Heart left ventricle (tissue), 16 donors: ENCODE measurements around the gene TRIM22. TPM values are rescaled to one million over a fixed set of nuclear protein-coding genes. Genes with fewer than 3 reads are reported as not detected.
"Not testable (repeated sequence)": the region's sequence is repeated elsewhere in the genome, so short reads cannot be mapped to it uniquely, and the experiment has no call there.

Source experiments
- ATAC-seq, 4 donors: fragments of 200-7000 bp; cut with Tn5 transposase; one replicate each; pipeline ENCODE4 v1.9.1; 2020 to 2022; ENCODE audit warnings: moderate library complexity in 4 of 4, mild to moderate bottlenecking in 3 of 4, moderate number of reproducible peaks in 1 of 4
- DNase-seq, 5 donors: peaks; one replicate each; pipeline ENCODE4 v3.0.0-alpha.2; 2020
- H3K27ac ChIP-seq, 12 donors: fragments of 200-600 bp; sonication (generic) in 4 of 12; one replicate each; pipeline versions ENCODE4 v1.5.0 to v1.8.0; 2016 to 2022; ENCODE audit warnings: mild to moderate bottlenecking in 2 of 12
- H3K27me3 ChIP-seq, 9 donors: fragments of 200-600 bp; sonication (generic) in 2 of 9; one replicate each; pipeline versions ENCODE4 v1.5.1 to v1.8.0; 2016 to 2022; ENCODE audit warnings: mild to moderate bottlenecking in 3 of 9
- H3K36me3 ChIP-seq, 9 donors: fragments of 200-600 bp; sonication (generic) in 2 of 9; one replicate each; pipeline versions ENCODE4 v1.5.0 to v1.8.0; 2018 to 2022; ENCODE audit warnings: mild to moderate bottlenecking in 2 of 9
- H3K4me1 ChIP-seq, 12 donors: fragments of 200-600 bp; sonication (generic) in 4 of 12; one replicate each; pipeline versions ENCODE4 v1.5.0 to v1.8.0; 2016 to 2022; ENCODE audit warnings: mild to moderate bottlenecking in 3 of 12
- H3K4me3 ChIP-seq, 12 donors: fragments of 200-600 bp; sonication (generic) in 4 of 12; one replicate each; pipeline versions ENCODE4 v1.5.0 to v1.8.0; 2017 to 2022; ENCODE audit warnings: mild to moderate bottlenecking in 9 of 12, moderate library complexity in 4 of 12
- H3K9me3 ChIP-seq, 12 donors: fragments of 200-600 bp; sonication (generic) in 4 of 12; one replicate each; pipeline versions ENCODE4 v1.5.0 to v1.8.0; 2016 to 2022; ENCODE audit warnings: mild to moderate bottlenecking in 1 of 12
- POLR2A ChIP-seq, 2 donors: fragments of 450-650 bp; IDR thresholded peaks; one replicate each; pipeline ENCODE4 v1.6.1; 2017; ENCODE audit warnings: antibody characterized with exemption in 2 of 2, mild to moderate bottlenecking in 2 of 2, moderate library complexity in 2 of 2
- WGBS, 4 donors: extraction: QIAGEN DNeasy Blood & Tissue Kit in 2 of 4; methylation state at CpG; one replicate each; pipeline versions ENCODE4 v1.1.5 to v1.1.7; 2013 to 2018; 5-methylcytosine and 5-hydroxymethylcytosine counted together
- intact Hi-C, 10 donors: fragments of 100-400 bp; cut with DNase I; formaldehyde crosslinking; loops; one replicate each; pipeline versions ENCODE4 v1.11.1 to v1.14.2; 2022
- polyA plus RNA-seq, 2 donors: library from polyadenylated mRNA; stranded (reverse); fragments of 200-250 nt; gene quantifications; one replicate each; pipeline ENCODE4 v1.2.3, GENCODE V29; 2013
- total RNA-seq, 9 donors: library from RNA; depleted of rRNA in 2 of 9; stranded (reverse); fragments of >200 nt in 2 of 9; fragmentation: NEBNext Ultra II Directional in 3 of 9; extraction: Animal tissue kit (Norgen Biotek cat#: 25700) in 3 of 9; gene quantifications; one replicate each; pipeline versions ENCODE4 v1.1.0 to v1.2.4, GENCODE V29; 2016 to 2023
- TF ChIP-seq, protein P1 (sequence below), 12 donors: fragments of 200-600 bp; sonication (generic) in 4 of 12; IDR thresholded peaks; one replicate each; pipeline versions ENCODE4 v1.5.0 to v1.8.0; 2018 to 2022; ENCODE audit warnings: antibody characterized with exemption in 12 of 12, mild to moderate bottlenecking in 5 of 12
- donor health status: ischemic (EF 13 %, LVEDD 7.1; RV severe dilation, severe dysfunction).
- donor health status: healthy with polysubstance abuse.
- donor health status: DM: no; HTN: yes; CAD: no.
- donor health status: DM: no; HTN: no; CAD: no.
- donor health status: ischemic (EF 25% LVEDD 6.9; RV normal size, moderate dysfunction).
- donor health status: ischemic (EF 25% LVEDD 5.7; RV mildly dilated, moderate dysfunction).
- donor health status: healthy.
- donor health status: DM: yes; HTN: yes; CAD: no.
- donor health status: ischemic (EF 35%, LVEDD 5.7; RV mildly dilated, moderate dysfunction).
- donor health status: nonischemic (EF 11% LVEDD 7.7; RV severe dilation, severe dysfunction).
- donor health status: DM: yes; HTN: yes; CAD: no.
- donor health status: PGD.
- donor health status: ischemic (EF 29% LVEDD 5.4; RV normal size, mild dysfunction).
- donor health status: nonischemic (EF 23%, LVEDD 6.1; RV moderate dilation, normal function).

Gene TRIM22
- total and polyA plus RNA-seq, 11 donors, result 9.2 to 83.0 (median 12.7) TPM

DNA sequence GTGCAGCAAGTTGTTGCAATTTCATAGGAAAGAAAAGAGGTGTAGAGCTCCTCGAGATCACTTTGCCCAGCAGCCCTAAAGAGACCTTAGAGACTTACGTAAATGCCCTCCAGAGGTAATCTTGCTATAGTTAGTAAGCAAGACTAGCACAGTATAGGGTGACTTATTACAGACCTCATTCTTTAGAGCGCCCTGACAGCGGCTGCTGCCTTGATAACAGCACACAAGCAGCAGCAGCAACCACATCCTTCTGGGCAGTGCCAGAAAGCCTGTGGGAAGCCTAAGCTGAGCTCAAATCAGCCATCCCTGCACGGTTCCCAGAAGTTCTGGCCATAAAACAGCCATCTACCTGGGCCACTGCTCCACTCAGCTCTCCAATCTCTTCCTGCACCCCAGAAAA lies 24.1 kb downstream of the TRIM22 start:
- H3K27me3 ChIP-seq, result no peaks in the 10 kb centered on the region
- 43 to 59% (median 46%) methylated on average over 3 to 5 of the region's 5 CpGs for WGBS, 4 donors

DNA sequence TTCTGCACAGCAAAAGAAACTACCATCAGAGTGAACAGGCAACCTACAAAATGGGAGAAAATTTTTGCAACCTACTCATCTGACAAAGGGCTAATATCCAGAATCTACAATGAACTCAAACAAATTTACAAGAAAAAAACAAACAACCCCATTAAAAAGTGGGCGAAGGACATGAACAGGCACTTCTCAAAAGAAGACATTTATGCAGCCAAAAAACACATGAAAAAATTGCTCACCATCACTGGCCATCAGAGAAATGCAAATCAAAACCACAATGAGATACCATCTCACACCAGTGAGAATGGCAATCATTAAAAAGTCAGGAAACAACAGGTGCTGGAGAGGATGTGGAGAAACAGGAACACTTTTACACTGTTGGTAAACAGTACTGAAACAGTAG lies 26.9 kb downstream of the TRIM22 start:
- H3K36me3 ChIP-seq, H3K4me1 ChIP-seq, H3K27me3 ChIP-seq, intact Hi-C loops, H3K4me3 ChIP-seq, ATAC-seq, H3K27ac ChIP-seq, DNase-seq: not testable (repeated sequence)
- WGBS, 4 donors, result 56 to 100% (median 85%) methylated on average over 1 of the region's 1 CpG
- H3K9me3 ChIP-seq, result peaks cover 0 to 13% (median 0%) of the 10 kb centered on the region in 12 donors

More for the DNA sequence above, 24.1 kb downstream of the TRIM22 start:
- no peak for DNase-seq
- peaks cover 0 to 35% (median 14%) of the 10 kb centered on the region in 9 donors for H3K36me3 ChIP-seq
- no peak for ATAC-seq
- intact Hi-C loops, result no loop called here
- no peaks in the 10 kb centered on the region for H3K4me1 ChIP-seq
- no peak overlapping the region for H3K27ac ChIP-seq
- H3K9me3 ChIP-seq, result peaks cover 0 to 13% (median 0%) of the 10 kb centered on the region in 12 donors
- no peak for TF ChIP-seq POLR2A (IDR thresholded peaks at IDR 0.05)
- TF ChIP-seq, protein P1, sequence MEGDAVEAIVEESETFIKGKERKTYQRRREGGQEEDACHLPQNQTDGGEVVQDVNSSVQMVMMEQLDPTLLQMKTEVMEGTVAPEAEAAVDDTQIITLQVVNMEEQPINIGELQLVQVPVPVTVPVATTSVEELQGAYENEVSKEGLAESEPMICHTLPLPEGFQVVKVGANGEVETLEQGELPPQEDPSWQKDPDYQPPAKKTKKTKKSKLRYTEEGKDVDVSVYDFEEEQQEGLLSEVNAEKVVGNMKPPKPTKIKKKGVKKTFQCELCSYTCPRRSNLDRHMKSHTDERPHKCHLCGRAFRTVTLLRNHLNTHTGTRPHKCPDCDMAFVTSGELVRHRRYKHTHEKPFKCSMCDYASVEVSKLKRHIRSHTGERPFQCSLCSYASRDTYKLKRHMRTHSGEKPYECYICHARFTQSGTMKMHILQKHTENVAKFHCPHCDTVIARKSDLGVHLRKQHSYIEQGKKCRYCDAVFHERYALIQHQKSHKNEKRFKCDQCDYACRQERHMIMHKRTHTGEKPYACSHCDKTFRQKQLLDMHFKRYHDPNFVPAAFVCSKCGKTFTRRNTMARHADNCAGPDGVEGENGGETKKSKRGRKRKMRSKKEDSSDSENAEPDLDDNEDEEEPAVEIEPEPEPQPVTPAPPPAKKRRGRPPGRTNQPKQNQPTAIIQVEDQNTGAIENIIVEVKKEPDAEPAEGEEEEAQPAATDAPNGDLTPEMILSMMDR (IDR thresholded peaks at IDR 0.05), result no peak
- no peak overlapping the region for H3K4me3 ChIP-seq

DNA sequence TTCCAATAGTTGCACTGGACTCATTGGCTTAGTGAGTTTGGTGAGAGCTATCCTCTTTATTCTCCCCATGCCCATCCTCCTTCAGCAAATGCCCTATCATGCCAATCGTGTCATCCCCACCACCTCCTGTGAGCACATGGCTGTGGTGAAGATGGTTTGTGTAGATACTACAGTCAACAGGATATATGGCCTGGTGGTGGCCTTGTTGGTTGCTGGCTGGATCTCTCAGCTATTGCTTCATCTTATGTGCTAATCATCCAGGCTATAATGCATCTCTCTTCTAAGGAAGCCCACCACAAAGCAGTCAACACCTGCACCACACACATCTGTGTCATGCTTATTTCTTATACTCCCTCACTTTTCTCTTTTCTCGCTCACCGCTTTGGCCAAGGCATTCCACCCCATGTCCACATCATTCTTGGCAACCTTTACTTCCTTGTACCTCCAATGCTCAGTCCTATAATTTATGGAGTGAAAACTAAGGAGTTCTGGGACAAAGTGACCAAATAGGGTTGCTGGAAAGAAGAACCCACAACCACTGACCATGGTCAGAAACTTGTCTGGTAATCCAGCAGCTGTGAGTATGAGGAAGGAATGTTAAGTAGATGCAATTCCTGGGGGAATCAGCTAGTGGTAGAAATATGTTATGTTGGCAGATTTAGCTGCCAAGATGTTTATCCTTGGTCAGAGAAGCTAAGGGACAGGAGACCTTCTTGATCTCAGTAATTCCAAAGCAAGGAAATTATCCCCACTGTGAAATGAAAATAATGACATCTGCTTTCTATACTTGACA lies 30.3 kb downstream of the TRIM22 start:
- WGBS, 4 donors, result 90 to 96% (median 93%) methylated on average over 3 of the region's 3 CpGs
- DNase-seq (no peak), ATAC-seq (no peak)
- no peak overlapping the region for H3K27ac ChIP-seq
- no peaks in the 10 kb centered on the region for H3K27me3 ChIP-seq
- peaks cover 0 to 13% (median 0%) of the 10 kb centered on the region in 12 donors for H3K9me3 ChIP-seq
- H3K4me3 ChIP-seq, result no peak overlapping the region
- no peaks in the 10 kb centered on the region for H3K36me3 ChIP-seq
- TF ChIP-seq, protein P1 (IDR thresholded peaks at IDR 0.05), result no peak
- no peak for TF ChIP-seq POLR2A (IDR thresholded peaks at IDR 0.05)
- intact Hi-C loops, result no loop called here
- no peaks in the 10 kb centered on the region for H3K4me1 ChIP-seq

DNA sequence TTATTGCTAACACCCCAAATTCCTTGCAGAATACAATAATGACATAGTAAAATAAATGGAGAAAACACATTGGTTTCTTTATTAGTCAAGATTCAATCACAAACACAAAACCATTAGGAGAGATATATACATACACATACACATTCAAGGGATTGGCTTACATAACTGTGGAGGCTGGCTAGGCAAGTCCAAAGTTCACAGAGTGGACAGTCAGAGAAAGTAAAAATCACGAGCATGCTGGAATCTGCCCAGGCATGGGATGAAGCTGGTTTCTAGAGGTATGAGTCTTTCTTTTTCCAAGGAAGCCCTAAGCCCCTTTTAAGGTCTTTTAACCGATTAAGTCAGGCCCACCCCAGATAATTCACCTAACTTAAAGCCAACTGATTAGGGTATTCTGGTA lies 33.0 kb downstream of the TRIM22 start:
- no peak for TF ChIP-seq POLR2A (IDR thresholded peaks at IDR 0.05)
- TF ChIP-seq, protein P1 (IDR thresholded peaks at IDR 0.05), result no peak

More for the DNA sequence above, 33.0 kb downstream of the TRIM22 start:
- intact Hi-C loops, result no loop called here
- ATAC-seq (no peak), DNase-seq (no peak)
- Histone ChIP-seq H3K36me3 (no peaks in the 10 kb centered on the region), H3K9me3 (peaks cover 0 to 4% (median 0%) of the 10 kb centered on the region in 12 donors), H3K4me3 (no peak overlapping the region), H3K27ac (no peak overlapping the region), H3K4me1 (no peaks in the 10 kb centered on the region), H3K27me3 (no peaks in the 10 kb centered on the region)
- WGBS, 4 donors, result 59 to 87% (median 63%) methylated on average over 2 of the region's 2 CpGs
